NB4 (cell line): ENCODE measurements around the gene ATXN7L1.

Experiments
- DNase-seq: peaks from one replicate; pipeline ENCODE4 v3.0.0; 2010; ENCODE audit warnings: low read depth
- H3K4me3 ChIP-seq: one replicate; pipeline ENCODE4 v1.5.1; 2011; ENCODE audit warnings: mild to moderate bottlenecking, low read depth, low read length, moderate library complexity
- CTCF ChIP-seq: IDR thresholded peaks from one replicate; pipeline ENCODE4 v1.5.1; 2012; ENCODE audit warnings: low read depth, low read length
- MAX ChIP-seq: IDR thresholded peaks from 2 replicates; pipeline ENCODE4 v1.6.1; 2011; ENCODE audit warnings: low read depth, low read length
- MYC ChIP-seq: IDR thresholded peaks from 2 replicates; pipeline ENCODE4 v1.6.1; 2011; ENCODE audit warnings: low read depth, low read length
- POLR2A ChIP-seq: IDR thresholded peaks from 2 replicates; pipeline ENCODE4 v1.6.1; 2011; ENCODE audit warnings: mild to moderate bottlenecking; ENCODE audit not compliant: insufficient read length; ENCODE audit errors: extremely low read depth

The ATXN7L1 gene

GRCh38 chr7:105590793-105591192 lies 285.6 kb downstream of the ATXN7L1 start:
- H3K4me3 ChIP-seq, result no peak overlapping the region
- TF ChIP-seq POLR2A, result no peak
- no peak for TF ChIP-seq CTCF
- TF ChIP-seq MYC, result no peak
- no peak for TF ChIP-seq MAX
- no peak for DNase-seq

GRCh38 chr7:105589356-105590077 lies 286.9 kb downstream of the ATXN7L1 start:
- DNase-seq, result peak; percentile 82
- TF ChIP-seq CTCF, result peak; percentile 89
- no peak for TF ChIP-seq POLR2A
- peak; percentile 60; the same call in 1 of the 2 replicates for TF ChIP-seq MAX
- TF ChIP-seq MYC, result no peak
- no peak overlapping the region for H3K4me3 ChIP-seq

- H3K4me3 ChIP-seq, result no peak overlapping the region
- TF ChIP-seq MAX (no peak), MYC (no peak), CTCF (no peak), POLR2A (no peak)
- peak; percentile 48 for DNase-seq
Observed at GRCh38 chr7:105587909-105588635, 288.3 kb downstream of the ATXN7L1 start.

GRCh38 chr7:105585850-105586500 lies 290.4 kb downstream of the ATXN7L1 start:
- no peak overlapping the region for H3K4me3 ChIP-seq
- TF ChIP-seq CTCF, result no peak
- no peak for TF ChIP-seq POLR2A
- no peak for TF ChIP-seq MYC
- TF ChIP-seq MAX, result no peak
- DNase-seq, result no peak

GRCh38 chr7:105584165-105584564 lies 292.2 kb downstream of the ATXN7L1 start:
- no peak for DNase-seq
- H3K4me3 ChIP-seq, result no peak overlapping the region
- no peak for TF ChIP-seq POLR2A
- no peak for TF ChIP-seq MYC
- TF ChIP-seq CTCF, result no peak
- TF ChIP-seq MAX, result no peak
